Measurements from ENCODE around the gene PTPRE. TPM values are rescaled to one million over a fixed set of nuclear protein-coding genes. Genes with fewer than 3 reads are reported as not detected.

Gene PTPRE
- total RNA-seq, 1 experiment from 2014 or later = 7.9 TPM

DNA sequence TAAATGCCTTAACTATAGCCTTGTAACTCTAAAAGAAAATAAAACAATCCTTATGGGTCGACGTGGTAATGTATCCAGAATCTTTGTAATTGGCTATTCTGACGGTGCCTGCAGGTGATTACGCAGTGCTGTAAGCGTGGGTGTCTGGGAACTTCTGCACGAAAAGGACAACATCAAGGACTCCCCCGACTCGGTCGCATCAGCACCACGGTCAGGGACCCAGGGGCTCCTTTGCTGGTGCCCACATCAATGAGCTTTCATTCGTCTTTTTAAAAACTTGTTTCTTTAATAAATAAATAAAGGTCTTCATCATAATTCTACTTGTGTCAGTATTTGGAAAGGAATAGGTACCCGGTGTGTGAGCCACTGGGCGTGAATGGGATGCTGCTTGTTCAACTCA is 206.1 kb downstream of the PTPRE start:
- H3K9me2 ChIP-seq (ENCODE audit: insufficient read depth) = no peaks in the 10 kb centered on the region
- peaks cover 38% of the 10 kb centered on the region for H3K36me3 ChIP-seq (ENCODE audit: low read depth)
- no peak overlapping the region for H3K4me2 ChIP-seq
- no peaks in the 10 kb centered on the region; the same call in 1 of the 2 replicates for H3K79me2 ChIP-seq (ENCODE audit: low read depth)
- no peaks in the 10 kb centered on the region for H3K27me3 ChIP-seq (ENCODE audit: insufficient read depth, low read depth)
- no peak overlapping the region for H3K27ac ChIP-seq
- no peaks in the 10 kb centered on the region for H4K20me1 ChIP-seq (ENCODE audit: insufficient read depth)
- POLR2A ChIA-PET (ENCODE audit: unreplicated experiment) = no interaction called here
- no peak overlapping the region for H3K4me3 ChIP-seq
- DNase-seq = no peak
- CTCF ChIA-PET = no interaction called here
- no peak for TF ChIP-seq EZH2 (IDR thresholded peaks at IDR 0.05; ENCODE audit: low read depth)
- TF ChIP-seq, protein P1, sequence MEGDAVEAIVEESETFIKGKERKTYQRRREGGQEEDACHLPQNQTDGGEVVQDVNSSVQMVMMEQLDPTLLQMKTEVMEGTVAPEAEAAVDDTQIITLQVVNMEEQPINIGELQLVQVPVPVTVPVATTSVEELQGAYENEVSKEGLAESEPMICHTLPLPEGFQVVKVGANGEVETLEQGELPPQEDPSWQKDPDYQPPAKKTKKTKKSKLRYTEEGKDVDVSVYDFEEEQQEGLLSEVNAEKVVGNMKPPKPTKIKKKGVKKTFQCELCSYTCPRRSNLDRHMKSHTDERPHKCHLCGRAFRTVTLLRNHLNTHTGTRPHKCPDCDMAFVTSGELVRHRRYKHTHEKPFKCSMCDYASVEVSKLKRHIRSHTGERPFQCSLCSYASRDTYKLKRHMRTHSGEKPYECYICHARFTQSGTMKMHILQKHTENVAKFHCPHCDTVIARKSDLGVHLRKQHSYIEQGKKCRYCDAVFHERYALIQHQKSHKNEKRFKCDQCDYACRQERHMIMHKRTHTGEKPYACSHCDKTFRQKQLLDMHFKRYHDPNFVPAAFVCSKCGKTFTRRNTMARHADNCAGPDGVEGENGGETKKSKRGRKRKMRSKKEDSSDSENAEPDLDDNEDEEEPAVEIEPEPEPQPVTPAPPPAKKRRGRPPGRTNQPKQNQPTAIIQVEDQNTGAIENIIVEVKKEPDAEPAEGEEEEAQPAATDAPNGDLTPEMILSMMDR (conservative IDR thresholded peaks at IDR 0.05) = no peak
- no peaks in the 10 kb centered on the region for H3K9me3 ChIP-seq (ENCODE audit: insufficient read depth, low read depth)
- intact Hi-C loops (cut with micrococcal nuclease; ENCODE audit: unreplicated experiment) = no loop called here
- H3F3A ChIP-seq (ENCODE audit: insufficient read depth, low read depth) = no peaks in the 10 kb centered on the region
- H3K4me1 ChIP-seq (replicated peaks; ENCODE audit: insufficient read depth) = no peaks in the 10 kb centered on the region
- no peak overlapping the region for H2AFZ ChIP-seq
- no TSS peak for BruUV-seq (replicated peaks)

DNA sequence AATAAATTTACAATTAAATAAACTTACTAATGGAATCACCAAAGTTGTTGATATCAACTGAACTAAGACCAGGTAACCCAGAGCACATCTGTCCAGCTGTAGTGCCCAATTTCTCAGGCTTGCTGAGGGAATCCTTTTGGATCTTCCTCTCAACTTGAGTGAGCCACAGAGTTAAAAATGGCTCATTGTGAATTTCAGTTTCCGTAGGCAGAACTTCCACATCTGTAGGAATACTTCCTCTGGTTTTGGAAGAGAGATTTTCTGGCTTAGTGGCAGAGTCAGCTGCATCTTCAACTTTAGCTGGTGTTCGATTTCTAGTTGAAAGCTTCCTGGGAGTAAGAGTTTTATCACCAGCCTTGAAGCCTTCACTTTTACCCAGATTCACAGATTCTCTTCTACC is 208.0 kb downstream of the PTPRE start:
- Histone ChIP-seq H3K27me3 (ENCODE audit: insufficient read depth, low read depth) (no peaks in the 10 kb centered on the region), H3K27ac (no peak overlapping the region), H3K9me2 (ENCODE audit: insufficient read depth) (no peaks in the 10 kb centered on the region), H4K20me1 (ENCODE audit: insufficient read depth) (no peaks in the 10 kb centered on the region), H2AFZ (no peak overlapping the region), H3K36me3 (ENCODE audit: low read depth) (peaks cover 41% of the 10 kb centered on the region), H3K4me2 (no peak overlapping the region), H3K79me2 (ENCODE audit: low read depth) (peaks cover 16% of the 10 kb centered on the region), H3K4me1 (replicated peaks; ENCODE audit: insufficient read depth) (no peaks in the 10 kb centered on the region), H3K4me3 (no peak overlapping the region), H3K9me3 (ENCODE audit: insufficient read depth, low read depth) (no peaks in the 10 kb centered on the region), H3F3A (ENCODE audit: insufficient read depth, low read depth) (no peaks in the 10 kb centered on the region)
- no peak for TF ChIP-seq EZH2 (IDR thresholded peaks at IDR 0.05; ENCODE audit: low read depth)
- CTCF ChIA-PET = no interaction called here
- BruUV-seq (replicated peaks) = no TSS peak
- DNase-seq = no peak
- POLR2A ChIA-PET (ENCODE audit: unreplicated experiment) = no interaction called here
- intact Hi-C loops (cut with micrococcal nuclease; ENCODE audit: unreplicated experiment) = no loop called here

DNA sequence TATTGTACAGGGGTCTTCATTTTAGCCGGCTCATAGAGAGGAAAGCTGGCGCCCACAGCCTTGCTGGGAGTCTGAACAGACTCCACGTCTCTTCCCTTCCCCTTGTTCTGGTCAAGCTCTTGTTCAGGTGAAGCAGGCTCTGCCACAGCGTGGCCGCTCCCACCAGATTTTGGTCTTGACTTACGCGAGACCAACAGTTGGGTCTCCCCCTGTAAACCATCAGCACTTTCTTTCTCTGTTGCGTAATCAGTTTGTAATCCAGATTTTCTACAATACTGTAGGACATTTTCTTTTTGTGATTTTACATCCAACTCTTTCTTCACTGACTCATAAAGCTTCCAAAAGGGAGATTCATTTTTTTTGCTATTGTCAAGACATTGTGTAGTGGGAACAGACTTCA is 208.5 kb downstream of the PTPRE start:
- Histone ChIP-seq H3K4me3 (no peak overlapping the region), H3K9me2 (ENCODE audit: insufficient read depth) (no peaks in the 10 kb centered on the region), H3K27me3 (ENCODE audit: insufficient read depth, low read depth) (no peaks in the 10 kb centered on the region), H2AFZ (no peak overlapping the region), H3K79me2 (ENCODE audit: low read depth) (peaks cover 20% of the 10 kb centered on the region), H4K20me1 (ENCODE audit: insufficient read depth) (no peaks in the 10 kb centered on the region), H3K4me2 (no peak overlapping the region), H3K9me3 (ENCODE audit: insufficient read depth, low read depth) (no peaks in the 10 kb centered on the region), H3K36me3 (ENCODE audit: low read depth) (peaks cover 36% of the 10 kb centered on the region), H3K27ac (no peak overlapping the region), H3K4me1 (replicated peaks; ENCODE audit: insufficient read depth) (no peaks in the 10 kb centered on the region), H3F3A (ENCODE audit: insufficient read depth, low read depth) (no peaks in the 10 kb centered on the region)
- DNase-seq = no peak
- BruUV-seq (replicated peaks) = no TSS peak
- TF ChIP-seq, protein P1 (conservative IDR thresholded peaks at IDR 0.05) = no peak
- intact Hi-C loops (cut with micrococcal nuclease; ENCODE audit: unreplicated experiment) = no loop called here
- CTCF ChIA-PET = no interaction called here
- POLR2A ChIA-PET (ENCODE audit: unreplicated experiment) = no interaction called here

DNA sequence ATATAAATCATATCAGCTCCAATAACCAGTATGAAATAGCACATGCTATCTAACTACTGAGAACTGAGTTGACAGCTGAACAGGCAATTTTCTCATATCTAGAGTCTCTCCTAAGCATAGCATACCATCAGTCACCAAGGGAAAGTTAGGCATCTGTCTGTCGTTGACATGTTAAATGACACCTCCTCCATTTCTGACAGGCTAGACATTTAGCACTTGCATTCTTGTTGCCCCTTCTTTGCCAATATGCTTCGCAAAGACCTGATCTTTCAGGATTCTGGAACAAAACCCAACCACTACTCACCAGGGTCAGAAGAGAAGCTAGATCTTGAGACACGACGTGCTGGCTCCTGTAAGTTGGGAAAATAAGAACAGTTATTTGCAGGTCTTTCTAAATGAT is 209.3 kb downstream of the PTPRE start:
- Histone ChIP-seq H3K27me3 (ENCODE audit: insufficient read depth, low read depth) (no peaks in the 10 kb centered on the region), H3K4me1 (replicated peaks; ENCODE audit: insufficient read depth) (no peaks in the 10 kb centered on the region), H3K27ac (no peak overlapping the region), H3K79me2 (ENCODE audit: low read depth) (peaks cover 27% of the 10 kb centered on the region), H4K20me1 (ENCODE audit: insufficient read depth) (no peaks in the 10 kb centered on the region), H3K36me3 (ENCODE audit: low read depth) (peaks cover 32% of the 10 kb centered on the region; the same call in 1 of the 2 replicates), H3F3A (ENCODE audit: insufficient read depth, low read depth) (no peaks in the 10 kb centered on the region), H3K9me3 (ENCODE audit: insufficient read depth, low read depth) (no peaks in the 10 kb centered on the region), H3K9me2 (ENCODE audit: insufficient read depth) (no peaks in the 10 kb centered on the region), H2AFZ (no peak overlapping the region), H3K4me3 (no peak overlapping the region), H3K4me2 (no peak overlapping the region)
- ChIA-PET POLR2A (ENCODE audit: unreplicated experiment) (no interaction called here), CTCF (no interaction called here)
- DNase-seq = no peak
- no peak for TF ChIP-seq EZH2 (IDR thresholded peaks at IDR 0.05; ENCODE audit: low read depth)
- TF ChIP-seq, protein P1 (conservative IDR thresholded peaks at IDR 0.05) = no peak
- intact Hi-C loops (cut with micrococcal nuclease; ENCODE audit: unreplicated experiment) = no loop called here
- BruUV-seq (replicated peaks) = no TSS peak
